IMR-90 (cell line): ENCODE data around the gene AIFM2.

Source experiments
- CHD1 ChIP-seq: IDR thresholded peaks from 2 replicates; pipeline ENCODE4 v1.6.1; 2012; ENCODE audit warnings: low read depth, low read length, improper control_type of control experiment
- MAFK ChIP-seq: IDR thresholded peaks from 2 replicates; pipeline ENCODE4 v1.6.1; 2012; ENCODE audit warnings: low read depth, low read length, improper control_type of control experiment
- RCOR1 ChIP-seq: IDR thresholded peaks from 2 replicates; pipeline ENCODE4 v1.6.1; 2012; ENCODE audit warnings: mild to moderate bottlenecking, low read length, improper control_type of control experiment; ENCODE audit not compliant: insufficient replicate concordance
- SMC3 ChIP-seq: fragments of 150-350 bp; IDR thresholded peaks from 2 replicates; pipeline ENCODE4 v1.6.1; 2016; ENCODE audit warnings: low read depth, mild to moderate bottlenecking, antibody characterized with exemption, low read length, moderate library complexity
- TF ChIP-seq, protein P1 (sequence below): conservative IDR thresholded peaks from 2 replicates; pipeline ENCODE4 v1.5.1; 2012; ENCODE audit warnings: mild to moderate bottlenecking, low read depth, low read length, improper control_type of control experiment
- TF ChIP-seq, protein P2 (sequence below): fragments of 150-350 bp; IDR thresholded peaks from 2 replicates; pipeline ENCODE4 v1.6.1; 2016; ENCODE audit warnings: low read depth, mild to moderate bottlenecking, low read length, moderate library complexity, borderline replicate concordance

GRCh38 chr10:70120417-70120816 lies 12.2 kb downstream of the AIFM2 start:
- no peak for TF ChIP-seq CHD1
- TF ChIP-seq MAFK, result no peak
- TF ChIP-seq, protein P1, sequence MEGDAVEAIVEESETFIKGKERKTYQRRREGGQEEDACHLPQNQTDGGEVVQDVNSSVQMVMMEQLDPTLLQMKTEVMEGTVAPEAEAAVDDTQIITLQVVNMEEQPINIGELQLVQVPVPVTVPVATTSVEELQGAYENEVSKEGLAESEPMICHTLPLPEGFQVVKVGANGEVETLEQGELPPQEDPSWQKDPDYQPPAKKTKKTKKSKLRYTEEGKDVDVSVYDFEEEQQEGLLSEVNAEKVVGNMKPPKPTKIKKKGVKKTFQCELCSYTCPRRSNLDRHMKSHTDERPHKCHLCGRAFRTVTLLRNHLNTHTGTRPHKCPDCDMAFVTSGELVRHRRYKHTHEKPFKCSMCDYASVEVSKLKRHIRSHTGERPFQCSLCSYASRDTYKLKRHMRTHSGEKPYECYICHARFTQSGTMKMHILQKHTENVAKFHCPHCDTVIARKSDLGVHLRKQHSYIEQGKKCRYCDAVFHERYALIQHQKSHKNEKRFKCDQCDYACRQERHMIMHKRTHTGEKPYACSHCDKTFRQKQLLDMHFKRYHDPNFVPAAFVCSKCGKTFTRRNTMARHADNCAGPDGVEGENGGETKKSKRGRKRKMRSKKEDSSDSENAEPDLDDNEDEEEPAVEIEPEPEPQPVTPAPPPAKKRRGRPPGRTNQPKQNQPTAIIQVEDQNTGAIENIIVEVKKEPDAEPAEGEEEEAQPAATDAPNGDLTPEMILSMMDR, result no peak
- no peak for TF ChIP-seq SMC3
- no peak for TF ChIP-seq RCOR1
- TF ChIP-seq, protein P2, sequence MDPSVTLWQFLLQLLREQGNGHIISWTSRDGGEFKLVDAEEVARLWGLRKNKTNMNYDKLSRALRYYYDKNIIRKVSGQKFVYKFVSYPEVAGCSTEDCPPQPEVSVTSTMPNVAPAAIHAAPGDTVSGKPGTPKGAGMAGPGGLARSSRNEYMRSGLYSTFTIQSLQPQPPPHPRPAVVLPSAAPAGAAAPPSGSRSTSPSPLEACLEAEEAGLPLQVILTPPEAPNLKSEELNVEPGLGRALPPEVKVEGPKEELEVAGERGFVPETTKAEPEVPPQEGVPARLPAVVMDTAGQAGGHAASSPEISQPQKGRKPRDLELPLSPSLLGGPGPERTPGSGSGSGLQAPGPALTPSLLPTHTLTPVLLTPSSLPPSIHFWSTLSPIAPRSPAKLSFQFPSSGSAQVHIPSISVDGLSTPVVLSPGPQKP, result no peak
